GM13976 (cell line): ENCODE results near the gene SDK1.

Source experiments
- DNase-seq: peaks from one replicate; pipeline ENCODE4 v3.0.0; 2012; ENCODE audit warnings: low spot score
- in situ Hi-C: fragments of 300-500 bp; cut with MboI; formaldehyde crosslinking; loops from one replicate; pipeline ENCODE4 v1.12.0; 2022; ENCODE audit warnings: low sequenced_read_pairs, mixed read lengths, inconsistent platforms; ENCODE audit not compliant: unreplicated experiment
- TF ChIP-seq, protein P1 (sequence below): IDR thresholded peaks from 2 replicates; pipeline ENCODE4 v1.5.1; 2012; ENCODE audit warnings: borderline replicate concordance, mild to moderate bottlenecking; ENCODE audit not compliant: insufficient read depth; ENCODE audit errors: extremely low read depth, missing control alignments, control extremely low read depth

The SDK1 gene

DNA sequence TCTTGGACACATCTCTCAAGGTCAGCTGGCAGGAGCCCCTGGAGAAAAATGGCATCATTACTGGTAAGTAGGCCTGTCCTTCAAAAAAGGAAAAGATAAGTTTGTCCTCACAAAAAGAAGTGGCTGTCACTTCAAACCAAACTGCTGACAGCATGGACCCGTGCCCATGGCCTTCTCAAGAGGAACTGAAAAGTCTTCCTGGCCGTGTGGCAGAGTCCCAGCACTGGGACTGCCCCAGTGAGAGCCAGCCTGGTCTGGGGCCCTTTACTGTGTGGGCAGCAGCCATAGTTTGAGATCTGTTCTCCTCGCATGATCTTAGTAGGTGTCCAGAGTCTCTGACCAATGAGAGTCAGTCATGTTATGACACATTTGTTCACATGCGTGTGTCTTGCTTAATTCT, 766.8 kb downstream of the SDK1 start:
- in situ Hi-C loops, result no loop called here
- DNase-seq, result no peak
- TF ChIP-seq, protein P1, sequence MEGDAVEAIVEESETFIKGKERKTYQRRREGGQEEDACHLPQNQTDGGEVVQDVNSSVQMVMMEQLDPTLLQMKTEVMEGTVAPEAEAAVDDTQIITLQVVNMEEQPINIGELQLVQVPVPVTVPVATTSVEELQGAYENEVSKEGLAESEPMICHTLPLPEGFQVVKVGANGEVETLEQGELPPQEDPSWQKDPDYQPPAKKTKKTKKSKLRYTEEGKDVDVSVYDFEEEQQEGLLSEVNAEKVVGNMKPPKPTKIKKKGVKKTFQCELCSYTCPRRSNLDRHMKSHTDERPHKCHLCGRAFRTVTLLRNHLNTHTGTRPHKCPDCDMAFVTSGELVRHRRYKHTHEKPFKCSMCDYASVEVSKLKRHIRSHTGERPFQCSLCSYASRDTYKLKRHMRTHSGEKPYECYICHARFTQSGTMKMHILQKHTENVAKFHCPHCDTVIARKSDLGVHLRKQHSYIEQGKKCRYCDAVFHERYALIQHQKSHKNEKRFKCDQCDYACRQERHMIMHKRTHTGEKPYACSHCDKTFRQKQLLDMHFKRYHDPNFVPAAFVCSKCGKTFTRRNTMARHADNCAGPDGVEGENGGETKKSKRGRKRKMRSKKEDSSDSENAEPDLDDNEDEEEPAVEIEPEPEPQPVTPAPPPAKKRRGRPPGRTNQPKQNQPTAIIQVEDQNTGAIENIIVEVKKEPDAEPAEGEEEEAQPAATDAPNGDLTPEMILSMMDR, result no peak

DNA sequence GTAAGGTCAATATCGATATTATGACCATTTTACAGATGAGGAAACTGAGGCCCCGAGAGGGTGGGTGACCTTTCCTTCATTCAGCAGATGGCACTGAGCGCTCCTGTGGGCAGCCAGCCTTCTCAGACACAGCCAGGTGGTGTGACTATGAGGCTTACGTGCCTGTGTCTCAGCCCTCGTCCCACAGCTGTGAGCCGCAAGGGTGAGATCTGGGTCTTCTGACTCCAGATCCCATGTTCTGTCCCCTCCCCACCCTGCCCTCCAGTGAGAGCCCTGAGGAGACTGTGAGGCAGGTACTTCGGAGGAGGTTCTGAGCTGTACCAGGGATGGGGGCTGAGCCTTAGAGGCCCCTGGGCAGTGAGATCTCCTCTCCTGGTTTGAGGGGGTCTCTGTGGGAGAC, 767.2 kb downstream of the SDK1 start:
- in situ Hi-C loops, result no loop called here
- DNase-seq, result no peak

DNA sequence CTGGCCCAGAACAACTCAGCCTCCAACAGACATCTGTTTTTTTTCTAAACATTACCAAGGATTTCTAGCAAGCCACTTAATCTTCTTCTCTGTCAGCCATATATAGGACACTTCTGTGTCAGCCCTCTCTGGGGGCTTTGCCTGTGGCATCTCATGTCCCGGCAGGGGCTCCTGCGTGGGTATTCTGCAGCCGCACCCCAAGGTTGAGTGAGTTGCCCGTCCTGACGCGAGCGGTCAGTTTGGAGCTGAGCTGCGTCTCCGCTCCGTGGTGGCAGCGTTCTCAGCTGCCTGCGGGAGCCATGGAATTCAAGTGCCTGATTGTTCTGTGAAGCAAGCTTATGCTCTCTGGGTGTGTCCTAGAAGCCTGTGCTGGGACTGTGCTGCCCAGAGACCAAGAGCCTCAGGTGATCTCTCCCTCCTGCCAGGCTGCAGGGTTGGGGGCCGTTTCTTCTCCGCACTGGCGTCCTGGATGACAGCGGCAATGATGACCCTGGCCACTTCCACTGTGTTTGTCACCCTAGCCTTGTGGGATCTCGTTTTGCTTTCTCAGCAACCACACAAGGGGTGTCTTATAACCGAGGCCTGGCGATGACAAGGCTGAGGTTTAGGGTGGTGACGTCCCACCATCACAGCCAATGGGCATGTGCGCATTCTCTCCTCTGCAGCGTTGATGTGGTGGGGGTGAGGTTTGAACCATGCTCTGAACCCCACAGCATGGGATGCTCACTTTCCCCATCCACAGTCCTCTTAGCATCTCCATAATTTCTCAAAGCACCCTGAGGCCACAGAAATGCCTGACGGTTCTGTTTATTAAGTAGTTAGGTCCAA, 768.4 kb downstream of the SDK1 start:
- no peak for DNase-seq
- in situ Hi-C loops, result no loop called here
- TF ChIP-seq, protein P1, result no peak

More for the DNA sequence above, 767.2 kb downstream of the SDK1 start:
- TF ChIP-seq, protein P1, result no peak

DNA sequence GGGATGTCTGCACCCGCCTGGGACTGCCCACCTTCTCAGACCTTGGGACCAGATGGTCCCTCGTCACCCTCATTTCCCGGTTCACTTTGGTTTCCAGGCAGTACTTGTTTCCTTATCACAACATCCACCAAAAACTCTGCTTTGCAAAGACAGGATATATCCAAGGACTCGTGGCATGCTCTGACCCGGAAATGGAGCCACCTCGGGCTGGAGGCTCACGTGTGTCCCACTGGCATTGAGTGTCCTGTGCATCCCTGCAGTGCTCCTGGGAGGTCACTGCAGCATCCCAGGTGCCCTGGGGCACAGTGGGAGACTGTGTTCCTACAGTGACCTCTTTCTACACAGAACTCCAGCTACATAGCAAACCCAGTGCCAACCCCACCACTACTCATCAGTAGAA, 769.2 kb downstream of the SDK1 start:
- TF ChIP-seq, protein P1, result no peak
- in situ Hi-C loops, result no loop called here
- no peak for DNase-seq

DNA sequence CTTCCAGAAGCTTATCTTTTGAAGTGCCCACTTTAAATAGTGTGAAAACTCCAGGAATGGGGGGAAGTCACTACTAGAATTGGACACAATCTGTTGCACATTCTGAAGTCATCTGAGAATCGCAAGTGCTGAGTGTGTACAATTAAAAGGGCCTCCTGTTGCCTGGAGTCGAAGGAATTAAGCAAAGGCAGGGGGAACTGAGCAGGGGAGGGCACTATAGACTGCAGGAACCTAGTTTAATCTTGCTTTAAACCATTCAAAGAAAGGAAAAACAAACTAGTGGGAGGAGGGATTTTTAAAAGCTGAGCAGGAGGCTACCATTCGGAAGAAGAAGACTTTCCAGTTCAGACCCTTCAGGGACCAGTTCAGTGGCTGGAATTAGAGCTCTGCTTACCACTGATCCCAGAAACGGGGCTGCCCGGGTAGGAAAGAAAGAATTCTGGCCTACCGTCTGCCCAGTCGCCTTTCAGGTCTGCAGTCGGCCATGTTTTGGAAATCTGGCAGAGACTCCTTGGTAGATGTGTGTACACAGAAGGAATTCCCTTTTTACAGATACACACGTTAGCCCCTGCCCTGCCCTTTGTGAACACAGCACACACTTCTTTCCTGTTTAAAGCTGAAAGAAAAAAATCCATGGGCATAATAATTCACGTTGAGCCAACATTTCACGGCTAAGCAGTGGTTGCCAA, 770.5 kb downstream of the SDK1 start:
- in situ Hi-C loops, result no loop called here
- TF ChIP-seq, protein P1, result no peak
- no peak for DNase-seq

DNA sequence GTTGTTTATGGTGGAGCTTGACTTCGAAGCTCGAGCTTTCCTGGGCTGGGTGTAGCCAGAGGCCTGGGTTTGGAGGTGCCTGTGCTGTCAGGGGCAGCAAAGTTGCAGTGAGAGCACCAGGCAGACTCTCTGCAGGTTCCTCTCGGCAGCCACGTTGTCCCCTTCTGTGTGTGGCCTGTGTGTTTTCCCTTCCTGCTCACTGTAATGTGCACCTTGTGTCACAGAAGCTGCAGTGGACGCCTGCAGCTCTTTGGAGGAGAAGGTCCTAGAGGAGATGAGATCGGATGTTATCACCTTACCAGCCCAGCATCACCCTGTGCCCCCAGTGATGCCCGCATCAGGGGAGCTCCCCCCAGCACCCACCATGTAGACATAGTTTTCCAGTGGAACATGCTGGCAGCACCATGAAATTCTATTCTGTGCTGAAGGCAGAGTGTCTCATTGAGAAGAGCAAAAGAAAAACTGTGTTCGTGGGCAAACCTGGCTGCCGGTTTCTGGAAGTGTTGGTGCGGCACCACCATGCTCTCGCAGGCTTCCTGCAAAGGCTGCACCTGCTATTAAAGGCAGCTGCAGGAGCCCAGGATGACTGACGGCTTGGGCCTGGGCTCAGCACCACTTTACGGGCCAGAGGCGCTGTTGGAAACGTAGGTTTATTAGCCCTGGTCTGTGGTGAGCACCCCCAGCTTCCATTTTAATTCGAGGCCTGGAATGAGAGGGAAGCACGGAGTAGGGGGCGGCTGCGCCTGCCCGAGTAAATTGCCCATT, 771.3 kb downstream of the SDK1 start:
- no peak for DNase-seq
- in situ Hi-C loops, result no loop called here
- TF ChIP-seq, protein P1, result no peak
